ENCODE results near the gene ATXN7L3. TPM values are rescaled to one million over a fixed set of nuclear protein-coding genes. Genes with fewer than 3 reads are reported as not detected.

Gene ATXN7L3, protein sequence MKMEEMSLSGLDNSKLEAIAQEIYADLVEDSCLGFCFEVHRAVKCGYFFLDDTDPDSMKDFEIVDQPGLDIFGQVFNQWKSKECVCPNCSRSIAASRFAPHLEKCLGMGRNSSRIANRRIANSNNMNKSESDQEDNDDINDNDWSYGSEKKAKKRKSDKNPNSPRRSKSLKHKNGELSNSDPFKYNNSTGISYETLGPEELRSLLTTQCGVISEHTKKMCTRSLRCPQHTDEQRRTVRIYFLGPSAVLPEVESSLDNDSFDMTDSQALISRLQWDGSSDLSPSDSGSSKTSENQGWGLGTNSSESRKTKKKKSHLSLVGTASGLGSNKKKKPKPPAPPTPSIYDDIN
- polyA plus RNA-seq (2013), result 78.0 and 80.6 TPM in 2 replicates

DNA sequence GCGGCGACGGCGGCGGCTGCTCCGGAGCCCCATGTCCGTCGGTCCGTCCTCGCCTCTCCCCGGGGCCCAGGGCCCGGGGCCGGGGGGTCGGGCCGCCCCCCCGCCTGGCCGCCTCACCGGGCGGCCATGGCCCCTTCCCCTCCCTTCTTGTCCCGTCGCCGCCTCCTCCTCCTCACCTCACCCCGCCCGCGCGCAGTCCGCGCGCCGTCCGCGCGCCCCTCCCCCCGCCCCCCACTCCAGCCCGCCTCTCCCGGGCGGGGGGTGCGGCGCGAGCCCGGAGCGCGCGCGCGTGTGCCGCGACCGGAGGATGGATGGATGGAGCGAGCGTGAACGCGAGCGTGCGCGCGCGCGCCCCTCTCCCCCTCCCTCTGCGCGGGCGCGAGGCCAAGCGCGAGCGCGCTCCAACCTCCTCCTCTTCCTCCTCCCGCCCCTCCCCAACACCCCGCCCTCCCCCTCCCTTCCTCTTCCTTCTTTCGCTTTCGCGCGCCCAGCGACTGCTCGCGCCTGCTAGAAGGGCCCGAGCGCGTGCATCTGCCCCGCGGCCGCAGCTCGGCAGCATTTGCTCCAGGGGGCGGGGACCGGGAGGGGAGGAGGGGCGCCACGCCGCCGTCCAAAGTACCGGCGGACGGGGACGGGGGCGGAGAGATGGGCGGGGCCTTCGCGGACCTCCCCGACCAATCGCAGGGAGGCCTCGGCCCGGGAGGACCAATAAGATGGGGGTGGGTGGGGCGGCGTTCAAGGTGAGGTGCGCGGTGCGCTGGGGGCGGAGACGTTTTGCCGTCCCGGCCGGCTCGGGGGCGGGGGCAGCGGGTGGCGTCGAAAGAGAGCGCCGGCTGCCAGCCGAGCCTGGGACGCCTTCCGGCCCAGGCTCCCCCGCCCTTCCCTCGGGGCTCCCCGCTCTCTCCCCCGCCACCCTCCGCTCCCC is at the start of gene ATXN7L3:
ATXN7L3 (minus strand) TSS at position 332 of the 925 bp plus-strand sequence. CDS start 1,814 bp downstream, outside the sequence.
- Histone ChIP-seq H2AK5ac (ENCODE audit: low read length) (peak within 1 kb of the TSS; percentile 93), H3K4ac (ENCODE audit: low read depth, low read length) (peak within 1 kb of the TSS; percentile 92), H2BK120ac (ENCODE audit: insufficient read depth, low read length, poor library complexity) (peak within 1 kb of the TSS; percentile 95), H4K91ac (ENCODE audit: low read depth, low read length) (peak within 1 kb of the TSS; percentile 99), H3K4me1 (ENCODE audit: control insufficient read depth in 1 of 2, insufficient read depth in 2 of 2, low read length in 2 of 2) (peaks cover 10 to 16% of the 10 kb centered on the region in 2 experiments), H2BK12ac (ENCODE audit: low read length) (peak within 1 kb of the TSS; percentile 15), H3K18ac (ENCODE audit: low read length) (peak within 1 kb of the TSS; percentile 97), H3K4me3 (ENCODE audit: low read depth, low read length) (peak within 1 kb of the TSS; percentile 85), H3K36me3 (ENCODE audit: control insufficient read depth in 1 of 2, insufficient read depth in 2 of 2, low read length in 2 of 2) (peaks cover 17 to 27% of the 10 kb centered on the region in 2 experiments), H4K12ac (ENCODE audit: low read depth, low read length) (peak within 1 kb of the TSS; percentile 96), H2AFZ (ENCODE audit: insufficient read depth, low read length, poor library complexity) (peak within 1 kb of the TSS; percentile 80), H3K27me3 (ENCODE audit: insufficient read depth, low read length) (no peaks in the 10 kb centered on the region), H3K27ac (ENCODE audit: low read depth, low read length) (peak within 1 kb of the TSS; percentile 100), H3K79me2 (ENCODE audit: control insufficient read depth, insufficient read depth, low read length, poor library complexity) (peaks cover 18% of the 10 kb centered on the region), H3K14ac (ENCODE audit: low read length) (peak within 1 kb of the TSS; percentile 98), H3K9me3 (ENCODE audit: insufficient read depth, low read depth, low read length) (no peaks in the 10 kb centered on the region), H3K79me1 (ENCODE audit: low read length) (peaks cover 14% of the 10 kb centered on the region), H4K8ac (ENCODE audit: low read depth, low read length) (peak within 1 kb of the TSS; percentile 100), H3K23ac (ENCODE audit: low read length) (no peak within 1 kb of the TSS), H2BK5ac (ENCODE audit: low read depth, low read length, poor library complexity) (peak within 1 kb of the TSS; percentile 97), H3K9ac (ENCODE audit: low read length) (peak within 1 kb of the TSS; percentile 91), H3K4me2 (ENCODE audit: low read length) (peak within 1 kb of the TSS; percentile 91)
- peak; percentile 96 for DNase-seq
- WGBS (ENCODE audit: extremely low coverage, insufficient coverage, insufficient read length), result no CpG with 5 or more reads among the region's 126 CpGs

DNA sequence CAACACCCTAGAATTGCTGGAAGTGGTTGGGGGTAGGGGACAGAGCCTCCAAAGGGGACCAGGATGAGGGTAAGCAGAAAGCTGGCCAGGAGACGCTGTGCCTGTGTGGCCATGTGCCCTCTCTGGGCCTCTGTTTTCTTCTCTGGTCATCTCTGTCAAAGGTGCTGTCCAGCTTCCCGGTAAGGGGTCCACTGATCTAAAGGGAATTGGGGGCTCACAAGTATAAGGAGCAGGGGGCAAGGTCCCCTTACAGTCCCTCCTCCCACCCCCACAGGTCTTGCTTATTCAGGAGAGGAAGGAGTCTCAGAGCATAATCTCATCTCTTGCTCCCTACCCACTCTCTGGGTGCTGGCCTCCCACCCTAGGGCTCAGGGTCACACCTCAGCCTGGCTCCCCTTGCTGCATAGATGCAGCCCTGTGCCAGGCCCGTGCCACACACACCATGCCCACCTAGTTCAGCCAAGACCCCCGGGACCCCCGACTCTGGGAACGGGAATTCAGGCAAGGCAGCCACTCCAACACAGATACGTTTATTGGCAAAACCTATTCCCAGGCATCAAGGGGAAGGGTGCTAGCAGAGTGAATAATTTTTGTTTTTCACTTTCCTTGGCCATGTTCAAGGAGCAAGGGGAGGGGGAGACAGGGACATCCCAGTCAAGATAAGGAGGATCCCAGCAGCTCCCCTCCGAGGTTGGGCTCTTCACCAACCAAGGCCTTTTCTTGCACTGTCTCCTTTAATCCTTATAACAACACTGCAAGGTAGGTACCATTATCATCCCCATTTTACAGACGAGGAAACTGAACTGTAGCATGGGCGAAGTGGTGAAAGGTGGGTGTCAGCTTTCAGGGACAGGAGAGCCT is 48.4 kb upstream of the ATXN7L3 start:
- H3K4me3 ChIP-seq (ENCODE audit: low read depth, low read length), result no peak overlapping the region
- H3K27me3 ChIP-seq (ENCODE audit: insufficient read depth, low read length), result no peaks in the 10 kb centered on the region
- no peak overlapping the region for H3K14ac ChIP-seq (ENCODE audit: low read length)
- H4K8ac ChIP-seq (ENCODE audit: low read depth, low read length), result no peak overlapping the region
- no peak overlapping the region for H3K4ac ChIP-seq (ENCODE audit: low read depth, low read length)
- no peaks in the 10 kb centered on the region for H3K36me3 ChIP-seq (ENCODE audit: control insufficient read depth in 1 of 2, insufficient read depth in 2 of 2, low read length in 2 of 2)
- WGBS (ENCODE audit: extremely low coverage, insufficient coverage, insufficient read length), result no CpG with 5 or more reads among the region's 10 CpGs
- H3K4me1 ChIP-seq (ENCODE audit: control insufficient read depth in 1 of 2, insufficient read depth in 2 of 2, low read length in 2 of 2), result no peaks in the 10 kb centered on the region
- no peak overlapping the region for H3K9ac ChIP-seq (ENCODE audit: low read length)
- DNase-seq, result no peak
- H3K79me2 ChIP-seq (ENCODE audit: control insufficient read depth, insufficient read depth, low read length, poor library complexity), result no peaks in the 10 kb centered on the region
- H3K27ac ChIP-seq (ENCODE audit: low read depth, low read length), result no peak overlapping the region
- no peak overlapping the region for H2AFZ ChIP-seq (ENCODE audit: insufficient read depth, low read length, poor library complexity)
- no peaks in the 10 kb centered on the region for H3K9me3 ChIP-seq (ENCODE audit: insufficient read depth, low read depth, low read length)
- H2BK12ac ChIP-seq (ENCODE audit: low read length), result no peak overlapping the region
- no peak overlapping the region for H4K12ac ChIP-seq (ENCODE audit: low read depth, low read length)
- H3K23ac ChIP-seq (ENCODE audit: low read length), result no peak overlapping the region
- H2AK5ac ChIP-seq (ENCODE audit: low read length), result no peak overlapping the region
- no peak overlapping the region for H3K18ac ChIP-seq (ENCODE audit: low read length)
- H4K91ac ChIP-seq (ENCODE audit: low read depth, low read length), result no peak overlapping the region
- H3K79me1 ChIP-seq (ENCODE audit: low read length), result no peaks in the 10 kb centered on the region
- no peak overlapping the region for H2BK120ac ChIP-seq (ENCODE audit: insufficient read depth, low read length, poor library complexity)
- no peak overlapping the region for H3K4me2 ChIP-seq (ENCODE audit: low read length)
- H2BK5ac ChIP-seq (ENCODE audit: low read depth, low read length, poor library complexity), result no peak overlapping the region

DNA sequence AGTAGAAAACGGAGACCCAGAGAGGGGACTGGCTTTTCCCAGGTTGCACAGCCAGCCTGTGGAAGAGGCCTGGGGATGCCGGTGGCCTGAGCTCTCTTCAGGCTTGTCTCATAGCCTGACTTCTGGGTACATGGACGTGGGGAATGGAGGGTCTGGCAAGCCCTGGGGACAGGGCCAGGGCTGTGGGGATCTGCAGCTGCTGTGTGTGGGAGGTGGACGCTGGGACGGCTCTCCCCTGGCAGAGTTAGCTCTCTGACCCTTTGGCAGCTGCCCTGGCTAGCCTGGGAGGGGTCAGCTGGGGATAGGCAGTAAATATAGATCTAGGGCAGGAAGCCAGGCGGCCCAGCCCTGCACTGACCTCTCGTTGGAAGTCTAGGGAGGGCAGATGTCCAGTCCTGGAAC is 47.8 kb upstream of the ATXN7L3 start:
- H4K8ac ChIP-seq (ENCODE audit: low read depth, low read length), result no peak overlapping the region
- no peak overlapping the region for H3K4me3 ChIP-seq (ENCODE audit: low read depth, low read length)
- no peak for DNase-seq
- no peaks in the 10 kb centered on the region for H3K36me3 ChIP-seq (ENCODE audit: control insufficient read depth in 1 of 2, insufficient read depth in 2 of 2, low read length in 2 of 2)
- no peak overlapping the region for H3K4ac ChIP-seq (ENCODE audit: low read depth, low read length)
- no peaks in the 10 kb centered on the region for H3K79me2 ChIP-seq (ENCODE audit: control insufficient read depth, insufficient read depth, low read length, poor library complexity)
- no peak overlapping the region for H3K4me2 ChIP-seq (ENCODE audit: low read length)
- H2BK5ac ChIP-seq (ENCODE audit: low read depth, low read length, poor library complexity), result no peak overlapping the region
- no peak overlapping the region for H2AK5ac ChIP-seq (ENCODE audit: low read length)
- H2AFZ ChIP-seq (ENCODE audit: insufficient read depth, low read length, poor library complexity), result no peak overlapping the region
- no peaks in the 10 kb centered on the region for H3K27me3 ChIP-seq (ENCODE audit: insufficient read depth, low read length)
- H3K27ac ChIP-seq (ENCODE audit: low read depth, low read length), result no peak overlapping the region
- H3K9me3 ChIP-seq (ENCODE audit: insufficient read depth, low read depth, low read length), result no peaks in the 10 kb centered on the region
- H2BK120ac ChIP-seq (ENCODE audit: insufficient read depth, low read length, poor library complexity), result no peak overlapping the region
- no peak overlapping the region for H4K12ac ChIP-seq (ENCODE audit: low read depth, low read length)
- H3K14ac ChIP-seq (ENCODE audit: low read length), result no peak overlapping the region
- H3K9ac ChIP-seq (ENCODE audit: low read length), result no peak overlapping the region
- no peak overlapping the region for H4K91ac ChIP-seq (ENCODE audit: low read depth, low read length)
- WGBS (ENCODE audit: extremely low coverage, insufficient coverage, insufficient read length), result no CpG with 5 or more reads among the region's 7 CpGs
- no peak overlapping the region for H3K23ac ChIP-seq (ENCODE audit: low read length)
- H3K79me1 ChIP-seq (ENCODE audit: low read length), result no peaks in the 10 kb centered on the region
- H3K4me1 ChIP-seq (ENCODE audit: control insufficient read depth in 1 of 2, insufficient read depth in 2 of 2, low read length in 2 of 2), result no peaks in the 10 kb centered on the region
- no peak overlapping the region for H3K18ac ChIP-seq (ENCODE audit: low read length)
- H2BK12ac ChIP-seq (ENCODE audit: low read length), result no peak overlapping the region

DNA sequence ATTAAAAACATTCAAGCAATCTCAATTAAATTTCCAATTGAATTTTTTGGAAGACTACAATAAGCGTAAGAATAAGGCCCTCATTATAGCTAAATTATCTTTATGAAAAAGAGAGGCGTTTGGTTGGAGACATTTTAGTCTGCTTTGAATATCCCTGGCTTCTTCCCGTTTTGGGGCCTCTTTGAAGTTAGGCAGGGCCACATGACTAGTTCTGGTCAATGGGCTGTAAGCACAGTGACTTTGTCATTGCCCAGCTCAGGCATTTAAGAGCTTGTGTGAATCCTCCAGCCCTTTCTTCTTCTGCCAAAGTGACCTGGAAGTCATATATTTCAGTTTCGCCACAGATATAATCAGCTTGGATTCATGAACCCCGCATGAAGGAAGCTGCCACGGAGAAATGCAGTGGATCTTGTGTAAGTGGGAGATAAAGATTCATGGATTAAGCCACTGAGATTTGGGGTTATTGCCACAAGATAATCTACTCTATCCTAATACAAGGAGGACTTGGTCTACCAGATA is 41.5 kb upstream of the ATXN7L3 start:
- Histone ChIP-seq H3K36me3 (ENCODE audit: control insufficient read depth in 1 of 2, insufficient read depth in 2 of 2, low read length in 2 of 2) (no peaks in the 10 kb centered on the region), H3K79me1 (ENCODE audit: low read length) (no peaks in the 10 kb centered on the region), H3K79me2 (ENCODE audit: control insufficient read depth, insufficient read depth, low read length, poor library complexity) (no peaks in the 10 kb centered on the region), H3K27ac (ENCODE audit: low read depth, low read length) (no peak overlapping the region), H3K23ac (ENCODE audit: low read length) (no peak overlapping the region), H3K4me2 (ENCODE audit: low read length) (no peak overlapping the region), H3K27me3 (ENCODE audit: insufficient read depth, low read length) (no peaks in the 10 kb centered on the region), H3K4me1 (ENCODE audit: control insufficient read depth in 1 of 2, insufficient read depth in 2 of 2, low read length in 2 of 2) (no peaks in the 10 kb centered on the region), H3K14ac (ENCODE audit: low read length) (no peak overlapping the region), H3K9me3 (ENCODE audit: insufficient read depth, low read depth, low read length) (no peaks in the 10 kb centered on the region), H3K4ac (ENCODE audit: low read depth, low read length) (no peak overlapping the region), H2BK12ac (ENCODE audit: low read length) (no peak overlapping the region), H3K18ac (ENCODE audit: low read length) (no peak overlapping the region), H3K9ac (ENCODE audit: low read length) (no peak overlapping the region), H4K8ac (ENCODE audit: low read depth, low read length) (no peak overlapping the region), H2BK5ac (ENCODE audit: low read depth, low read length, poor library complexity) (no peak overlapping the region), H2AK5ac (ENCODE audit: low read length) (no peak overlapping the region), H2AFZ (ENCODE audit: insufficient read depth, low read length, poor library complexity) (no peak overlapping the region), H2BK120ac (ENCODE audit: insufficient read depth, low read length, poor library complexity) (no peak overlapping the region), H3K4me3 (ENCODE audit: low read depth, low read length) (no peak overlapping the region), H4K12ac (ENCODE audit: low read depth, low read length) (no peak overlapping the region), H4K91ac (ENCODE audit: low read depth, low read length) (no peak overlapping the region)
- no CpG with 5 or more reads among the region's 6 CpGs for WGBS (ENCODE audit: extremely low coverage, insufficient coverage, insufficient read length)
- peak in 1 of 2 donors; percentile 17 for DNase-seq
